ENCODE data around the gene CLUH.
A peak's percentile ranks its signal among the peaks of the same experiment; 100 is the strongest.

Gene CLUH

GRCh38 chr17:2718150-2718938 is 6.8 kb upstream of the CLUH start:
- no peak for DNase-seq (ENCODE audit: low read depth in 2 of 2)

- no peak for DNase-seq (ENCODE audit: low read depth in 2 of 2)
Measured at GRCh38 chr17:2716649-2717048, 5.1 kb upstream of the CLUH start.

- DNase-seq (ENCODE audit: low read depth in 2 of 2), result no peak
Measured at GRCh38 chr17:2713881-2714280, 2.3 kb upstream of the CLUH start.

- DNase-seq (ENCODE audit: low read depth in 2 of 2), result no peak
Measured at GRCh38 chr17:2712300-2713043, 908 bp upstream of the CLUH start.

GRCh38 chr17:2710803-2711607 is 559 bp downstream of the CLUH start:
- peak in 1 of 2 donors; percentile 32 for DNase-seq (ENCODE audit: low read depth in 2 of 2)

- DNase-seq (ENCODE audit: low read depth in 2 of 2), result no peak
Measured at GRCh38 chr17:2710071-2710802, 1.3 kb downstream of the CLUH start.

- DNase-seq (ENCODE audit: low read depth in 2 of 2), result no peak
Measured at GRCh38 chr17:2709183-2709661, 2.3 kb downstream of the CLUH start.

- DNase-seq (ENCODE audit: low read depth in 2 of 2), result no peak
Measured at GRCh38 chr17:2708585-2709182, 2.9 kb downstream of the CLUH start.

- DNase-seq (ENCODE audit: low read depth in 2 of 2), result no peak
Measured at GRCh38 chr17:2707721-2708584, 3.6 kb downstream of the CLUH start.

- no peak for DNase-seq (ENCODE audit: low read depth in 2 of 2)
Measured at GRCh38 chr17:2706911-2707510, 4.6 kb downstream of the CLUH start.

- no peak for DNase-seq (ENCODE audit: low read depth in 2 of 2)
Measured at GRCh38 chr17:2705888-2706795, 5.4 kb downstream of the CLUH start.

GRCh38 chr17:2705263-2705662 is 6.3 kb downstream of the CLUH start:
- no peak for DNase-seq (ENCODE audit: low read depth in 2 of 2)

GRCh38 chr17:2704890-2705248 is 6.7 kb downstream of the CLUH start:
- no peak for DNase-seq (ENCODE audit: low read depth in 2 of 2)

- no peak for DNase-seq (ENCODE audit: low read depth in 2 of 2)
Measured at GRCh38 chr17:2704031-2704889, 7.3 kb downstream of the CLUH start.

- no peak for DNase-seq (ENCODE audit: low read depth in 2 of 2)
Measured at GRCh38 chr17:2703606-2704005, 8.0 kb downstream of the CLUH start.

- DNase-seq (ENCODE audit: low read depth in 2 of 2), result no peak
Measured at GRCh38 chr17:2703181-2703580, 8.4 kb downstream of the CLUH start.

GRCh38 chr17:2701996-2702741 is 9.4 kb downstream of the CLUH start:
- DNase-seq (ENCODE audit: low read depth in 2 of 2), result no peak
